IMR-90 (cell line): ENCODE measurements around the gene CHP2. TPM values are rescaled to one million over a fixed set of nuclear protein-coding genes. Genes with fewer than 3 reads are reported as not detected.
"Not testable (repeated sequence)": the region's sequence is repeated elsewhere in the genome, so short reads cannot be mapped to it uniquely, and the experiment has no call there.

Source experiments
- ATAC-seq: fragments of 200-7000 bp; cut with Tn5 transposase; 2 replicates; pipeline ENCODE4 v1.9.1; 2020; ENCODE audit warnings: low read depth, mild to moderate bottlenecking, moderate library complexity
- BruUV-seq: library from RNA; stranded (reverse); fragments of 400-500 nt; replicated peaks from 2 replicates; lab custom pipeline; 2021; lab: Mats Ljungman, UMichigan
- CTCF ChIA-PET: fragments of 300-600 bp; formaldehyde crosslinking; extraction: SDS; loops from one replicate; lab custom pipeline; 2021; ENCODE audit warnings: antibody characterized with exemption; lab: Yijun Ruan, JAX
- POLR2A ChIA-PET: fragments of 300-600 bp; sonication (Branson Sonifier 250); formaldehyde crosslinking; loops from one replicate; lab custom pipeline; 2022; ENCODE audit warnings: antibody characterized with exemption; ENCODE audit not compliant: unreplicated experiment; lab: Charles Lee
- DNase-seq: peaks from one replicate; pipeline ENCODE4 v3.0.0; 2013
- H2AFZ ChIP-seq: replicated peaks from 2 replicates; pipeline ENCODE3; 2013; ENCODE audit warnings: low read length, mild to moderate bottlenecking; ENCODE audit not compliant: poor library complexity
- H2AK5ac ChIP-seq: 2 replicates; pipeline ENCODE4 v1.6.1; 2013; ENCODE audit warnings: low read depth, low read length, inconsistent platforms
- H2AK9ac ChIP-seq: replicated peaks from 2 replicates; pipeline ENCODE3; 2013; ENCODE audit warnings: mild to moderate bottlenecking, low read depth, low read length, moderate library complexity; ENCODE audit not compliant: poor library complexity
- H2BK120ac ChIP-seq: 2 replicates; pipeline ENCODE4 v1.6.1; 2013; ENCODE audit warnings: low read depth, low read length, inconsistent platforms
- H2BK15ac ChIP-seq: 3 replicates; pipeline ENCODE4 v1.6.1; 2013; ENCODE audit warnings: low read depth, low read length, inconsistent platforms
- H2BK20ac ChIP-seq: 2 replicates; pipeline ENCODE4 v1.6.1; 2013; ENCODE audit warnings: low read depth, mild to moderate bottlenecking, inconsistent platforms, low read length, moderate library complexity
- H2BK5ac ChIP-seq: 2 replicates; pipeline ENCODE4 v1.6.1; 2013; ENCODE audit warnings: mild to moderate bottlenecking, low read depth, low read length, inconsistent platforms; ENCODE audit not compliant: poor library complexity, severe bottlenecking
- H3K14ac ChIP-seq: replicated peaks from 2 replicates; pipeline ENCODE4 v1.6.1; 2013; ENCODE audit warnings: low read depth, low read length, inconsistent platforms
- H3K18ac ChIP-seq: 2 replicates; pipeline ENCODE4 v1.6.1; 2013; ENCODE audit warnings: low read depth, low read length, control low read depth
- H3K23ac ChIP-seq: 2 replicates; pipeline ENCODE4 v1.6.1; 2013; ENCODE audit warnings: low read depth, low read length, inconsistent platforms
- H3K27ac ChIP-seq: 2 replicates; pipeline ENCODE4 v1.5.1; 2013; ENCODE audit warnings: mild to moderate bottlenecking, control low read depth, low read length; ENCODE audit not compliant: insufficient read depth
- H3K27me3 ChIP-seq: 2 replicates; pipeline ENCODE4 v1.6.1; 2013; ENCODE audit warnings: low read length; ENCODE audit not compliant: control insufficient read depth, insufficient read depth
- H3K36me3 ChIP-seq: 2 replicates; pipeline ENCODE4 v1.6.1; 2013; ENCODE audit warnings: low read length, mixed read lengths; ENCODE audit not compliant: control insufficient read depth, insufficient read depth
- H3K4ac ChIP-seq: 2 replicates; pipeline ENCODE4 v1.6.1; 2013; ENCODE audit warnings: low read depth, low read length, inconsistent platforms
- H3K4me1 ChIP-seq: 2 replicates; pipeline ENCODE4 v1.6.1; 2013; ENCODE audit warnings: low read length, mixed read lengths; ENCODE audit not compliant: control insufficient read depth, insufficient read depth
- H3K4me2 ChIP-seq: 2 replicates; pipeline ENCODE4 v1.6.1; 2013; ENCODE audit warnings: low read depth, mild to moderate bottlenecking, control low read depth, low read length, moderate library complexity
- H3K4me3 ChIP-seq: 2 replicates; pipeline ENCODE4 v1.5.1; 2013; ENCODE audit warnings: low read depth, mild to moderate bottlenecking, control low read depth, low read length, moderate library complexity; ENCODE audit not compliant: insufficient read depth
- H3K56ac ChIP-seq: 2 replicates; pipeline ENCODE4 v1.6.1; 2013; ENCODE audit warnings: low read length, inconsistent platforms; ENCODE audit not compliant: insufficient read depth; ENCODE audit errors: extremely low read depth
- H3K79me1 ChIP-seq, 2 experiments: 2 replicates each; pipeline ENCODE4 v1.6.1; 2013; ENCODE audit warnings: low read length in 2 of 2, inconsistent platforms in 1 of 2, low read depth in 1 of 2
- H3K9ac ChIP-seq: 2 replicates; pipeline ENCODE4 v1.6.1; 2013; ENCODE audit warnings: low read depth, low read length, control low read depth
- H3K9me1 ChIP-seq: 2 replicates; pipeline ENCODE4 v1.6.1; 2013; ENCODE audit warnings: low read length, inconsistent platforms; ENCODE audit not compliant: insufficient read depth
- H3K9me3 ChIP-seq: 2 replicates; pipeline ENCODE4 v1.6.1; 2013; ENCODE audit warnings: low read length; ENCODE audit not compliant: control insufficient read depth, insufficient read depth
- H4K20me1 ChIP-seq: 2 replicates; pipeline ENCODE4 v1.6.1; 2013; ENCODE audit warnings: low read length, inconsistent platforms; ENCODE audit not compliant: insufficient read depth
- H4K5ac ChIP-seq: 2 replicates; pipeline ENCODE4 v1.6.1; 2013; ENCODE audit warnings: mild to moderate bottlenecking, low read depth, low read length, control low read depth
- H4K8ac ChIP-seq, 2 experiments: 2 replicates each; pipeline ENCODE4 v1.6.1; 2013; ENCODE audit warnings: low read depth in 2 of 2, low read length in 2 of 2, control low read depth in 1 of 2, inconsistent platforms in 1 of 2
- H4K91ac ChIP-seq: 2 replicates; pipeline ENCODE4 v1.6.1; 2013; ENCODE audit warnings: low read depth, low read length, inconsistent platforms; ENCODE audit not compliant: insufficient read depth
- WGBS, 2 experiments: methylation state at CpG; one replicate each; pipeline versions ENCODE4 v1.1.5 to v1.1.7; 2013; ENCODE audit warnings: missing lambda C conversion rate in 2 of 2; ENCODE audit not compliant: insufficient read length in 1 of 2; ENCODE audit errors: extremely low coverage in 2 of 2; 5-methylcytosine and 5-hydroxymethylcytosine counted together
- dilution Hi-C: fragments of 300-500 bp; cut with HindIII; formaldehyde crosslinking; loops from one replicate; pipeline ENCODE4 v1.14.3; 2018; ENCODE audit warnings: low sequenced_read_pairs; ENCODE audit not compliant: unreplicated experiment
- in situ Hi-C: fragments of 300-500 bp; cut with MboI; formaldehyde crosslinking; loops from 3 replicates; pipeline ENCODE4 v1.14.3; 2019; ENCODE audit warnings: low sequenced_read_pairs, inconsistent platforms, mixed read lengths
- intact Hi-C: fragments of 100-400 bp; cut with micrococcal nuclease; formaldehyde crosslinking; loops from 2 replicates; pipeline ENCODE4 v1.10.0; 2022
- polyA plus RNA-seq, 3 experiments: library from polyadenylated mRNA; depleted of rRNA; stranded (reverse); fragments of >200 nt; gene quantifications; 2 replicates each; pipeline ENCODE4 v1.2.3, GENCODE V29; 2012; ENCODE audit warnings: low replicate concordance in 1 of 3
- total RNA-seq: library from RNA; depleted of rRNA; stranded (reverse); fragments of >200 nt; gene quantifications from 2 replicates; pipeline ENCODE4 v1.2.3, GENCODE V29; 2012

The CHP2 gene
- total and polyA plus RNA-seq, 2 of the 4 experiments (the other 2 are of a cell fraction) = not detected

DNA sequence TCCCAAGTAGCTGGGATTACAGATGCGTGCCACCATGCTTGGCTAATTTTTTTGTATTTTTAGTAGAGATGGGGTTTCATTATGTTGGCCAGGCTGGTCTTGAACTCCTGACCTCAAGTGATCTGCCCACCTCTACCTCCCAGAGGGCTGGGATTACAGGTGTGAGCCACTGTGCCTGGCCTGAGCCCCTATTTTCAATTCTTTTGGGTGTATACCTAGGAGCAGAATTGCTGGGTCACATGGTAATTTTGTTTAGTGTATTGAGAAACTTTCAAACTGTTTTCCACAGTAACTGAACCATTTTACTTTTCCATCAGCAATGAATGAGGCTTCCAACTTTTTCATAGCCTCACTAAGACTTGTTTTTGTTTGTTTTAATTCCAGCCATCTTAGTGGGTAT, 3.8 kb upstream of the CHP2 start:
- H3K56ac ChIP-seq, H3K9me1 ChIP-seq, H4K91ac ChIP-seq, DNase-seq, intact Hi-C loops, H3K4me3 ChIP-seq, in situ Hi-C loops, H2BK120ac ChIP-seq, H3K14ac ChIP-seq, BruUV-seq, H3K79me1 ChIP-seq, POLR2A ChIA-PET, H3K36me3 ChIP-seq, H3K4me2 ChIP-seq, dilution Hi-C loops, H3K18ac ChIP-seq, H2AK5ac ChIP-seq, H3K4ac ChIP-seq, ATAC-seq, H3K4me1 ChIP-seq, H2AK9ac ChIP-seq, H3K9me3 ChIP-seq, H4K8ac ChIP-seq, H2BK5ac ChIP-seq, H3K9ac ChIP-seq, H4K5ac ChIP-seq, H3K23ac ChIP-seq, H4K20me1 ChIP-seq, H2BK20ac ChIP-seq, H3K27ac ChIP-seq, CTCF ChIA-PET, H2BK15ac ChIP-seq, H2AFZ ChIP-seq: not testable (repeated sequence)
- peaks cover 22% of the 10 kb centered on the region for H3K27me3 ChIP-seq
- no CpG with 5 or more reads among the region's 1 CpG for WGBS, 2 experiments
